Nephron progenitor cell (in vitro differentiated cells): Measurements from ENCODE around the gene TRAF5.
A peak's percentile ranks its signal among the peaks of the same experiment; 100 is the strongest.

Source experiments
- DNase-seq: peaks from one replicate; pipeline ENCODE4 v3.0.0; 2021
- H3K27ac Mint-ChIP-seq: 2 replicates; pipeline ENCODE4 v1.8.0; 2021; ENCODE audit warnings: mild to moderate bottlenecking, moderate library complexity, mixed read lengths
- H3K27me3 Mint-ChIP-seq: 2 replicates; pipeline ENCODE4 v1.8.0; 2021; ENCODE audit warnings: mild to moderate bottlenecking, low read depth, mixed read lengths; ENCODE audit not compliant: poor library complexity
- H3K36me3 Mint-ChIP-seq: 2 replicates; pipeline ENCODE4 v1.8.0; 2021; ENCODE audit warnings: low read depth, mixed read lengths
- H3K4me1 Mint-ChIP-seq: 2 replicates; pipeline ENCODE4 v1.8.0; 2021; ENCODE audit warnings: mixed read lengths
- H3K4me3 Mint-ChIP-seq: 2 replicates; pipeline ENCODE4 v1.8.0; 2021; ENCODE audit warnings: mild to moderate bottlenecking, moderate library complexity, mixed read lengths
- H3K9me3 Mint-ChIP-seq: 2 replicates; pipeline ENCODE4 v1.8.0; 2021; ENCODE audit warnings: mild to moderate bottlenecking, moderate library complexity, mixed read lengths
- TF ChIP-seq, protein P1 (sequence below): fragments of 200-600 bp; sonication (generic); IDR thresholded peaks from 2 replicates; pipeline ENCODE4 v1.5.0; 2021; ENCODE audit warnings: antibody characterized with exemption

The TRAF5 gene

DNA sequence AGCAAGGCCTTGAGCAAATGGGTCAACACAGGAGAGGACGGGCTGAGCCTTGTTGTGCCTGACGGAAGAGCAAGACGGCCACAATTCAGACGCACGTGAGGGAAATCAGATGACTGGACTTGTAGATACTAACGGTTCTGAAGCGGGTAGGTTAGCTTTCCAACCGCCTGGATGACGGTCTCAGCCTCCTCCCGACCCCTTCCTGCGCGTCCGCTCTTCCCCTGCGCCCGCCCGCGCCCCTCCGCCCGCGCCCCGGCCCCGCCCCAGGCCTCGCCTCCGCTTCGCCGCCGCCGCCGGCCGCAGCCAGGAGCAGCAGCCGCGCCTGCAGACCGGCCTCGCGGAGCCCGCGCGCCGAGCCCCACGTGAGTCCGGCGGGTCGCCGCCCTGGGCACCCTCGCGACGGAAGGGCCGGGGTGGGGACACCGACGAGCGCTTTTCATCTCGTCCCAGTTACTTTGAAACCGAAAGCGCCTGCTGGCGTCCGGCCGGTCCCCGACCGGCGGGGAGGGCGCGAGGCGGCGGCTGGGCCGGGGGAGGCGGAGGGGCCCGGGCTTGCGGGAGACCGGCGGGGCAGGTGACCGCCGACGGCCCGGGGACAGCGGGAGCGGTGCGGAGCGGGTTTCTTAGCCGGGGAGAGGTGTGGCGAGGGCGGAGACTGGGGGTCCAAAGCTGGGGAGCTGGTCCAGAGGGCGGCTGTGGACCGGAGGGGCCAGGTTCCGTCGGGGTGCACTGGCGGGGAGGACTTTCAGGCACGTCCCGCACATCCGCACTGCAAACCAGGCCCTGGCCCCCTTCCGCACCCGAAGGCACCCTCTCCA lies at the start of gene TRAF5:
Gene TRAF5 (plus strand): TSS at position 306 of the 818 bp plus-strand sequence. CDS start 26,407 bp downstream, outside the sequence.
- peak; percentile 79 for DNase-seq
- no peaks in the 10 kb centered on the region for H3K9me3 Mint-ChIP-seq
- no peaks in the 10 kb centered on the region for H3K36me3 Mint-ChIP-seq
- H3K27ac Mint-ChIP-seq: no peak within 1 kb of the TSS
- H3K27me3 Mint-ChIP-seq: peaks cover 12% of the 10 kb centered on the region
- peaks cover 52% of the 10 kb centered on the region for H3K4me1 Mint-ChIP-seq
- H3K4me3 Mint-ChIP-seq: peak within 1 kb of the TSS; percentile 90
- TF ChIP-seq, protein P1, sequence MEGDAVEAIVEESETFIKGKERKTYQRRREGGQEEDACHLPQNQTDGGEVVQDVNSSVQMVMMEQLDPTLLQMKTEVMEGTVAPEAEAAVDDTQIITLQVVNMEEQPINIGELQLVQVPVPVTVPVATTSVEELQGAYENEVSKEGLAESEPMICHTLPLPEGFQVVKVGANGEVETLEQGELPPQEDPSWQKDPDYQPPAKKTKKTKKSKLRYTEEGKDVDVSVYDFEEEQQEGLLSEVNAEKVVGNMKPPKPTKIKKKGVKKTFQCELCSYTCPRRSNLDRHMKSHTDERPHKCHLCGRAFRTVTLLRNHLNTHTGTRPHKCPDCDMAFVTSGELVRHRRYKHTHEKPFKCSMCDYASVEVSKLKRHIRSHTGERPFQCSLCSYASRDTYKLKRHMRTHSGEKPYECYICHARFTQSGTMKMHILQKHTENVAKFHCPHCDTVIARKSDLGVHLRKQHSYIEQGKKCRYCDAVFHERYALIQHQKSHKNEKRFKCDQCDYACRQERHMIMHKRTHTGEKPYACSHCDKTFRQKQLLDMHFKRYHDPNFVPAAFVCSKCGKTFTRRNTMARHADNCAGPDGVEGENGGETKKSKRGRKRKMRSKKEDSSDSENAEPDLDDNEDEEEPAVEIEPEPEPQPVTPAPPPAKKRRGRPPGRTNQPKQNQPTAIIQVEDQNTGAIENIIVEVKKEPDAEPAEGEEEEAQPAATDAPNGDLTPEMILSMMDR: no peak

DNA sequence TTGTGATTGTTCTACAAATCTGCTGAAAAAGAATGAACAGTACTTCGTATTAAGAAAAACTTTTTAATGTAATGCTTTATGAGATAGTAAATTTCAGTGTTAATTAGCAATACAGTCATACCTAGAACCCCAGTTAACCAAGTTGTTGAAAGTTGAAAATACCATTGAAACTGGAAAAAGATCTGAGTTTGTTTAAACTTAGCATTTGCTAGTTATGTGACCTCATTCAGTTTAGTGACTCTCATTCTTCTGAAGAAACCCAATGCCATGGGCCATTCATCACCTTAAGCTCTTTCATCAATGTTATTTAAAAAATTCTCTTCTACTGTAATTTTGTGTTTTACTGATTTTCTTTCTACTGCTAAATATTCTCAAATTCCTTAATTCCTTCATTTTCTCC lies 47.3 kb upstream of the TRAF5 start:
- Mint-ChIP-seq H3K9me3 (no peaks in the 10 kb centered on the region), H3K4me3 (no peak overlapping the region), H3K36me3 (peaks cover 38% of the 10 kb centered on the region), H3K27ac (no peak overlapping the region), H3K4me1 (peaks cover 3% of the 10 kb centered on the region), H3K27me3 (no peaks in the 10 kb centered on the region)
- TF ChIP-seq, protein P1: no peak
- no peak for DNase-seq

- no peaks in the 10 kb centered on the region for H3K9me3 Mint-ChIP-seq
- H3K4me3 Mint-ChIP-seq: no peak overlapping the region
- peaks cover 45% of the 10 kb centered on the region for H3K36me3 Mint-ChIP-seq
- TF ChIP-seq, protein P1: no peak
- no peak for DNase-seq
- peaks cover 2% of the 10 kb centered on the region for H3K4me1 Mint-ChIP-seq
- H3K27me3 Mint-ChIP-seq: no peaks in the 10 kb centered on the region
- H3K27ac Mint-ChIP-seq: no peak overlapping the region
These were observed 45.7 kb upstream of the TRAF5 start for GRCh38 chr1:211280910-211281309.

GRCh38 chr1:211281320-211282022 lies 45.2 kb upstream of the TRAF5 start:
- H3K36me3 Mint-ChIP-seq: peaks cover 46% of the 10 kb centered on the region
- no peak overlapping the region for H3K4me3 Mint-ChIP-seq
- no peak for DNase-seq
- H3K27ac Mint-ChIP-seq: no peak overlapping the region
- H3K27me3 Mint-ChIP-seq: no peaks in the 10 kb centered on the region
- TF ChIP-seq, protein P1: no peak
- no peaks in the 10 kb centered on the region for H3K4me1 Mint-ChIP-seq
- no peaks in the 10 kb centered on the region for H3K9me3 Mint-ChIP-seq

DNA sequence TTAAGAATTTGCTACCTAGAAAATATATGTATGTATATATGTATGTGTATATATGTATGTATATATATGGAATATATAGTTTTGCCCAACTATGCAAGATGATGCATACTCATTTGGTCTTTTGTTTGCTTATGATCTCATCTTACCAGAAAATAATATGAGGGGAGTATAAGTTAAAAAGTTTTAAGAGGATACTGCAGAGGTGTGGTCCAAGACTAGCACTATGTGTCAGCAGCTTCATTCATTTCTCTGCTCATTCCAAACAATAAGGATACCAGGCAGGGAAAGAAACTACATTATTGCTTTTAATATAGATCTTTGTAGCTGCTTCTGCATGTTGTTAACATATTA lies 44.6 kb upstream of the TRAF5 start:
- DNase-seq: no peak
- TF ChIP-seq, protein P1: no peak
- Mint-ChIP-seq H3K4me1 (no peaks in the 10 kb centered on the region), H3K27me3 (no peaks in the 10 kb centered on the region), H3K4me3 (no peak overlapping the region), H3K9me3 (no peaks in the 10 kb centered on the region), H3K27ac (no peak overlapping the region), H3K36me3 (peaks cover 50% of the 10 kb centered on the region)
